DND-41 (cell line): ENCODE data around the gene INPP5K.

Experiments
- EZH2 ChIP-seq: IDR thresholded peaks from 3 replicates; pipeline ENCODE4 v1.6.1; 2012; ENCODE audit warnings: borderline replicate concordance, low read depth, mild to moderate bottlenecking, moderate library complexity, low read length, inconsistent platforms; ENCODE audit not compliant: severe bottlenecking
- TF ChIP-seq, protein P1 (sequence below): IDR thresholded peaks from 2 replicates; pipeline ENCODE4 v1.5.1; 2012; ENCODE audit warnings: borderline replicate concordance, low read length, moderate library complexity, mild to moderate bottlenecking; ENCODE audit not compliant: poor library complexity, severe bottlenecking; ENCODE audit errors: extremely low read depth

DNA sequence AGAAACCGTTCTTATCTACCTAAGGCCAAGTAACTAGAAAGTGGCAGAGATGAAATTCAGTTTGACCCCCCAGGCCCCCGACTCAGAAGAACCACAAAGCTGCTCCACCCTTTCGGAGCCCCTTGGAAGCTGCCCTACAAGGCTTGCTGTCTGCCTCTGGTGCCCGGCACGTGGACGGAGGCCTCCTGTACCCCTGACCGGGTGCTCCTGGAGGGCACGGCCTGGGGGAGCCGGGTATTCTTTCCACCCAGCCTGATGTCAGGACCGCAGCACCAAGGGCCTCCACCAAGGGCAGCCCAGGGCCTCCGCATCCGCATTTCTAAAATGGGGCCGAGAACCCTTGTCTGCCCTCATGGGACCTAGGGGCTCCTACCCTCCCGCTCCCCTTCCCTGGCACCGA, 44.9 kb downstream of the INPP5K start:
- TF ChIP-seq, protein P1, sequence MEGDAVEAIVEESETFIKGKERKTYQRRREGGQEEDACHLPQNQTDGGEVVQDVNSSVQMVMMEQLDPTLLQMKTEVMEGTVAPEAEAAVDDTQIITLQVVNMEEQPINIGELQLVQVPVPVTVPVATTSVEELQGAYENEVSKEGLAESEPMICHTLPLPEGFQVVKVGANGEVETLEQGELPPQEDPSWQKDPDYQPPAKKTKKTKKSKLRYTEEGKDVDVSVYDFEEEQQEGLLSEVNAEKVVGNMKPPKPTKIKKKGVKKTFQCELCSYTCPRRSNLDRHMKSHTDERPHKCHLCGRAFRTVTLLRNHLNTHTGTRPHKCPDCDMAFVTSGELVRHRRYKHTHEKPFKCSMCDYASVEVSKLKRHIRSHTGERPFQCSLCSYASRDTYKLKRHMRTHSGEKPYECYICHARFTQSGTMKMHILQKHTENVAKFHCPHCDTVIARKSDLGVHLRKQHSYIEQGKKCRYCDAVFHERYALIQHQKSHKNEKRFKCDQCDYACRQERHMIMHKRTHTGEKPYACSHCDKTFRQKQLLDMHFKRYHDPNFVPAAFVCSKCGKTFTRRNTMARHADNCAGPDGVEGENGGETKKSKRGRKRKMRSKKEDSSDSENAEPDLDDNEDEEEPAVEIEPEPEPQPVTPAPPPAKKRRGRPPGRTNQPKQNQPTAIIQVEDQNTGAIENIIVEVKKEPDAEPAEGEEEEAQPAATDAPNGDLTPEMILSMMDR = no peak
- no peak for TF ChIP-seq EZH2
